HepG2 (cell line): Measurements from ENCODE around the gene TAS2R19. TPM values are rescaled to one million over a fixed set of nuclear protein-coding genes. Genes with fewer than 3 reads are reported as not detected.

ENCODE experiments used
- ELF1 ChIP-seq: sonication (generic); formaldehyde crosslinking; IDR thresholded peaks from 2 replicates; pipeline ENCODE4 v1.4.0; 2020; ENCODE audit warnings: missing genetic modification reagents
- FOXK2 ChIP-seq: fragments of 450-650 bp; IDR thresholded peaks from 2 replicates; pipeline ENCODE4 v1.6.1; 2016
- MED8 ChIP-seq: sonication (generic); formaldehyde crosslinking; IDR thresholded peaks from 2 replicates; pipeline ENCODE4 v1.8.1; 2023; ENCODE audit warnings: mild to moderate bottlenecking, missing genetic modification reagents; ENCODE audit not compliant: insufficient replicate concordance
- MZF1 ChIP-seq: sonication (generic); formaldehyde crosslinking; IDR thresholded peaks from 2 replicates; pipeline ENCODE4 v1.8.1; 2023; ENCODE audit warnings: mild to moderate bottlenecking, missing genetic modification reagents, borderline replicate concordance
- SIX1 ChIP-seq: sonication (generic); formaldehyde crosslinking; IDR thresholded peaks from 2 replicates; pipeline ENCODE4 v1.4.0; 2020; ENCODE audit warnings: missing genetic modification reagents, borderline replicate concordance
- TOE1 ChIP-seq: sonication (generic); formaldehyde crosslinking; IDR thresholded peaks from 2 replicates; pipeline ENCODE4 v1.4.0; 2020; ENCODE audit warnings: mild to moderate bottlenecking, missing genetic modification reagents
- ZFYVE20 ChIP-seq: sonication (generic); formaldehyde crosslinking; IDR thresholded peaks from 2 replicates; pipeline ENCODE4 v1.8.0; 2023; ENCODE audit warnings: low read depth, mild to moderate bottlenecking, moderate library complexity, missing genetic modification reagents, borderline replicate concordance
- ZNF274 ChIP-seq: sonication (generic); formaldehyde crosslinking; IDR thresholded peaks from 2 replicates; pipeline ENCODE4 v1.5.1; 2020; ENCODE audit warnings: mild to moderate bottlenecking, missing genetic modification reagents
- ZNF724P ChIP-seq: sonication (generic); formaldehyde crosslinking; IDR thresholded peaks from 2 replicates; pipeline ENCODE4 v1.8.0; 2022; ENCODE audit warnings: missing genetic modification reagents, borderline replicate concordance
- ZNF816 ChIP-seq: sonication (generic); formaldehyde crosslinking; IDR thresholded peaks from 2 replicates; pipeline ENCODE4 v1.8.0; 2022; ENCODE audit warnings: missing genetic modification reagents, mild to moderate bottlenecking, borderline replicate concordance
- ZNF878 ChIP-seq: sonication (generic); formaldehyde crosslinking; IDR thresholded peaks from 2 replicates; pipeline ENCODE4 v1.8.1; 2023; ENCODE audit warnings: mild to moderate bottlenecking, missing genetic modification reagents, moderate library complexity
- polyA plus RNA-seq, 8 experiments: library from polyadenylated mRNA; depleted of rRNA in 3 of 8; stranded (reverse) in 7 of 8; unstranded in 1 of 8; fragments of >200 nt; fragmentation: Illumina TruSeq in 4 of 8; extraction: Trizol in 4 of 8; gene quantifications; 2 replicates each; pipeline versions ENCODE4 v1.2.1 to v1.2.3, GENCODE V29; 2011 to 2016; ENCODE audit warnings: low read depth in 4 of 8, missing spikeins in 1 of 8, mixed read lengths in 1 of 8; ENCODE audit not compliant: insufficient read depth in 1 of 8
- total RNA-seq, 5 experiments: library from RNA; depleted of rRNA; stranded (reverse); fragments of >200 nt; fragmentation: Illumina TruSeq; extraction: Trizol; gene quantifications; 2 replicates each; pipeline ENCODE4 v1.2.3, GENCODE V29; 2016; ENCODE audit warnings: low read depth in 1 of 5
- TF ChIP-seq, protein P1 (sequence below): IDR thresholded peaks from 2 replicates; pipeline ENCODE4 v1.6.1; 2012; ENCODE audit warnings: low read length, improper control_type of control experiment
- TF ChIP-seq, protein P2 (sequence below): IDR thresholded peaks from 2 replicates; pipeline ENCODE4 v1.6.1; 2018; ENCODE audit warnings: missing genetic modification reagents
- TF ChIP-seq, protein P3 (sequence below): sonication (generic); formaldehyde crosslinking; IDR thresholded peaks from 2 replicates; pipeline ENCODE4 v1.4.0; 2020; ENCODE audit warnings: missing genetic modification reagents
- TF ChIP-seq, protein P4 (sequence below): sonication (generic); IDR thresholded peaks from 2 replicates; pipeline ENCODE4 v1.6.1; 2016; ENCODE audit warnings: low read depth, borderline replicate concordance
- TF ChIP-seq, protein P5 (sequence below): sonication (generic); formaldehyde crosslinking; IDR thresholded peaks from 2 replicates; pipeline ENCODE4 v1.4.0; 2020; ENCODE audit warnings: missing genetic modification reagents, borderline replicate concordance
- TF ChIP-seq, protein P6 (sequence below): sonication (generic); formaldehyde crosslinking; IDR thresholded peaks from 2 replicates; pipeline ENCODE4 v1.5.0; 2020; ENCODE audit warnings: missing genetic modification reagents

TAS2R19 gene
- total and polyA plus RNA-seq, 2 of the 13 experiments (the other 11 are each of a cell fraction or from before 2014, with no cell fraction given) = 0.62 to 5.3 TPM

DNA sequence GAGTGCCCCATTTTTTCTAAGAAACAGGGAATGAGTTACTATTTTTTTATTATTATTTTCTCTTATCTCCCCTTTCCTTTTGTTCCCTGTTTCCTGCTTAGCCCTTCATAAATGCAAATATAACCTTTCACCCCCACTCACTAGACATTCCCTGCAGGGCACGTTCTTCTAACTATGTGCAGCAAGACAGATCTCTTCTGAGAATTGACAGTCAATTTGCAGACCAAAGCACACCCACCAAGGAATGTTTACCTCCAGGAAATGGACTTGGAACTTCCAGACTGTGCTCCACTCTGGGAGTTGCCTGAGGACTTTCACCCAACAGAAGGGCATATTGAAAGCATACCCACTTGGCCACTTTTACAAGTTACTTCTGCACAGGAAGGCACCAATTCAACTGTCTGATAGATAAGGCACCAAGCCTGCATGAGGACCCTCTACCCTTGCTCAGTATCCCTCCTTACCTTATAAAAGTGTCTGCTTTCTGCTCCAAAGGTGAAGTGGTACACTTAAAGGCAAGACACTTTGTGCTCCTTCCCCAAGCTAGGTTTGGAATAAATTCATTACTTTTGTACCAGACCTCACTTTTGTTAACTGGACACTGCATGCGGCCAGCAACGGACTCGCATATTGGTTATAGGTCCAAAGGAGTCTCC, 6.5 kb downstream of the TAS2R19 start (continued):
- TF ChIP-seq, protein P1, sequence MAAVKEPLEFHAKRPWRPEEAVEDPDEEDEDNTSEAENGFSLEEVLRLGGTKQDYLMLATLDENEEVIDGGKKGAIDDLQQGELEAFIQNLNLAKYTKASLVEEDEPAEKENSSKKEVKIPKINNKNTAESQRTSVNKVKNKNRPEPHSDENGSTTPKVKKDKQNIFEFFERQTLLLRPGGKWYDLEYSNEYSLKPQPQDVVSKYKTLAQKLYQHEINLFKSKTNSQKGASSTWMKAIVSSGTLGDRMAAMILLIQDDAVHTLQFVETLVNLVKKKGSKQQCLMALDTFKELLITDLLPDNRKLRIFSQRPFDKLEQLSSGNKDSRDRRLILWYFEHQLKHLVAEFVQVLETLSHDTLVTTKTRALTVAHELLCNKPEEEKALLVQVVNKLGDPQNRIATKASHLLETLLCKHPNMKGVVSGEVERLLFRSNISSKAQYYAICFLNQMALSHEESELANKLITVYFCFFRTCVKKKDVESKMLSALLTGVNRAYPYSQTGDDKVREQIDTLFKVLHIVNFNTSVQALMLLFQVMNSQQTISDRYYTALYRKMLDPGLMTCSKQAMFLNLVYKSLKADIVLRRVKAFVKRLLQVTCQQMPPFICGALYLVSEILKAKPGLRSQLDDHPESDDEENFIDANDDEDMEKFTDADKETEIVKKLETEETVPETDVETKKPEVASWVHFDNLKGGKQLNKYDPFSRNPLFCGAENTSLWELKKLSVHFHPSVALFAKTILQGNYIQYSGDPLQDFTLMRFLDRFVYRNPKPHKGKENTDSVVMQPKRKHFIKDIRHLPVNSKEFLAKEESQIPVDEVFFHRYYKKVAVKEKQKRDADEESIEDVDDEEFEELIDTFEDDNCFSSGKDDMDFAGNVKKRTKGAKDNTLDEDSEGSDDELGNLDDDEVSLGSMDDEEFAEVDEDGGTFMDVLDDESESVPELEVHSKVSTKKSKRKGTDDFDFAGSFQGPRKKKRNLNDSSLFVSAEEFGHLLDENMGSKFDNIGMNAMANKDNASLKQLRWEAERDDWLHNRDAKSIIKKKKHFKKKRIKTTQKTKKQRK = no peak
- no peak for TF ChIP-seq MED8 (CRISPR knock-in tag)
- peak; percentile 73; the same call in 1 of the 2 replicates for TF ChIP-seq ZNF878 (CRISPR knock-in tag)
- TF ChIP-seq ELF1 (CRISPR knock-in tag) = 0 out of 2 replicates have a peak, but pooled peaks have one; percentile 24
- TF ChIP-seq, protein P2, sequence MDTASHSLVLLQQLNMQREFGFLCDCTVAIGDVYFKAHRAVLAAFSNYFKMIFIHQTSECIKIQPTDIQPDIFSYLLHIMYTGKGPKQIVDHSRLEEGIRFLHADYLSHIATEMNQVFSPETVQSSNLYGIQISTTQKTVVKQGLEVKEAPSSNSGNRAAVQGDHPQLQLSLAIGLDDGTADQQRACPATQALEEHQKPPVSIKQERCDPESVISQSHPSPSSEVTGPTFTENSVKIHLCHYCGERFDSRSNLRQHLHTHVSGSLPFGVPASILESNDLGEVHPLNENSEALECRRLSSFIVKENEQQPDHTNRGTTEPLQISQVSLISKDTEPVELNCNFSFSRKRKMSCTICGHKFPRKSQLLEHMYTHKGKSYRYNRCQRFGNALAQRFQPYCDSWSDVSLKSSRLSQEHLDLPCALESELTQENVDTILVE (CRISPR knock-in tag) = no peak
- TF ChIP-seq MZF1 (CRISPR knock-in tag) = no peak
- TF ChIP-seq TOE1 = no peak
- TF ChIP-seq ZFYVE20 (CRISPR knock-in tag) = no peak
- TF ChIP-seq ZNF274 (CRISPR knock-in tag) = no peak
- TF ChIP-seq, protein P3, sequence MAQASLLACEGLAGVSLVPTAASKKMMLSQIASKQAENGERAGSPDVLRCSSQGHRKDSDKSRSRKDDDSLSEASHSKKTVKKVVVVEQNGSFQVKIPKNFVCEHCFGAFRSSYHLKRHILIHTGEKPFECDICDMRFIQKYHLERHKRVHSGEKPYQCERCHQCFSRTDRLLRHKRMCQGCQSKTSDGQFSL (CRISPR knock-in tag) = no peak
- TF ChIP-seq ZNF724P = no peak
- TF ChIP-seq, protein P4, sequence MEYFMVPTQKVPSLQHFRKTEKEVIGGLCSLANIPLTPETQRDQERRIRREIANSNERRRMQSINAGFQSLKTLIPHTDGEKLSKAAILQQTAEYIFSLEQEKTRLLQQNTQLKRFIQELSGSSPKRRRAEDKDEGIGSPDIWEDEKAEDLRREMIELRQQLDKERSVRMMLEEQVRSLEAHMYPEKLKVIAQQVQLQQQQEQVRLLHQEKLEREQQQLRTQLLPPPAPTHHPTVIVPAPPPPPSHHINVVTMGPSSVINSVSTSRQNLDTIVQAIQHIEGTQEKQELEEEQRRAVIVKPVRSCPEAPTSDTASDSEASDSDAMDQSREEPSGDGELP = no peak
- TF ChIP-seq, protein P5, sequence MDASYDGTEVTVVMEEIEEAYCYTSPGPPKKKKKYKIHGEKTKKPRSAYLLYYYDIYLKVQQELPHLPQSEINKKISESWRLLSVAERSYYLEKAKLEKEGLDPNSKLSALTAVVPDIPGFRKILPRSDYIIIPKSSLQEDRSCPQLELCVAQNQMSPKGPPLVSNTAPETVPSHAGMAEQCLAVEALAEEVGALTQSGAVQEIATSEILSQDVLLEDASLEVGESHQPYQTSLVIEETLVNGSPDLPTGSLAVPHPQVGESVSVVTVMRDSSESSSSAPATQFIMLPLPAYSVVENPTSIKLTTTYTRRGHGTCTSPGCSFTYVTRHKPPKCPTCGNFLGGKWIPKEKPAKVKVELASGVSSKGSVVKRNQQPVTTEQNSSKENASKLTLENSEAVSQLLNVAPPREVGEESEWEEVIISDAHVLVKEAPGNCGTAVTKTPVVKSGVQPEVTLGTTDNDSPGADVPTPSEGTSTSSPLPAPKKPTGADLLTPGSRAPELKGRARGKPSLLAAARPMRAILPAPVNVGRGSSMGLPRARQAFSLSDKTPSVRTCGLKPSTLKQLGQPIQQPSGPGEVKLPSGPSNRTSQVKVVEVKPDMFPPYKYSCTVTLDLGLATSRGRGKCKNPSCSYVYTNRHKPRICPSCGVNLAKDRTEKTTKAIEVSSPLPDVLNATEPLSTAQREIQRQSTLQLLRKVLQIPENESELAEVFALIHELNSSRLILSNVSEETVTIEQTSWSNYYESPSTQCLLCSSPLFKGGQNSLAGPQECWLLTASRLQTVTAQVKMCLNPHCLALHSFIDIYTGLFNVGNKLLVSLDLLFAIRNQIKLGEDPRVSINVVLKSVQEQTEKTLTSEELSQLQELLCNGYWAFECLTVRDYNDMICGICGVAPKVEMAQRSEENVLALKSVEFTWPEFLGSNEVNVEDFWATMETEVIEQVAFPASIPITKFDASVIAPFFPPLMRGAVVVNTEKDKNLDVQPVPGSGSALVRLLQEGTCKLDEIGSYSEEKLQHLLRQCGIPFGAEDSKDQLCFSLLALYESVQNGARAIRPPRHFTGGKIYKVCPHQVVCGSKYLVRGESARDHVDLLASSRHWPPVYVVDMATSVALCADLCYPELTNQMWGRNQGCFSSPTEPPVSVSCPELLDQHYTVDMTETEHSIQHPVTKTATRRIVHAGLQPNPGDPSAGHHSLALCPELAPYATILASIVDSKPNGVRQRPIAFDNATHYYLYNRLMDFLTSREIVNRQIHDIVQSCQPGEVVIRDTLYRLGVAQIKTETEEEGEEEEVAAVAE (CRISPR knock-in tag) = peak; percentile 36; the same call in 1 of the 2 replicates
- TF ChIP-seq, protein P6, sequence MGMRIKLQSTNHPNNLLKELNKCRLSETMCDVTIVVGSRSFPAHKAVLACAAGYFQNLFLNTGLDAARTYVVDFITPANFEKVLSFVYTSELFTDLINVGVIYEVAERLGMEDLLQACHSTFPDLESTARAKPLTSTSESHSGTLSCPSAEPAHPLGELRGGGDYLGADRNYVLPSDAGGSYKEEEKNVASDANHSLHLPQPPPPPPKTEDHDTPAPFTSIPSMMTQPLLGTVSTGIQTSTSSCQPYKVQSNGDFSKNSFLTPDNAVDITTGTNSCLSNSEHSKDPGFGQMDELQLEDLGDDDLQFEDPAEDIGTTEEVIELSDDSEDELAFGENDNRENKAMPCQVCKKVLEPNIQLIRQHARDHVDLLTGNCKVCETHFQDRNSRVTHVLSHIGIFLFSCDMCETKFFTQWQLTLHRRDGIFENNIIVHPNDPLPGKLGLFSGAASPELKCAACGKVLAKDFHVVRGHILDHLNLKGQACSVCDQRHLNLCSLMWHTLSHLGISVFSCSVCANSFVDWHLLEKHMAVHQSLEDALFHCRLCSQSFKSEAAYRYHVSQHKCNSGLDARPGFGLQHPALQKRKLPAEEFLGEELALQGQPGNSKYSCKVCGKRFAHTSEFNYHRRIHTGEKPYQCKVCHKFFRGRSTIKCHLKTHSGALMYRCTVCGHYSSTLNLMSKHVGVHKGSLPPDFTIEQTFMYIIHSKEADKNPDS (CRISPR knock-in tag) = no peak
- no peak for TF ChIP-seq ZNF816 (CRISPR knock-in tag)
- TF ChIP-seq FOXK2 = no peak
- no peak for TF ChIP-seq SIX1 (CRISPR knock-in tag)
